ENCODE results near the gene KRTAP15-1.

The KRTAP15-1 gene

DNA sequence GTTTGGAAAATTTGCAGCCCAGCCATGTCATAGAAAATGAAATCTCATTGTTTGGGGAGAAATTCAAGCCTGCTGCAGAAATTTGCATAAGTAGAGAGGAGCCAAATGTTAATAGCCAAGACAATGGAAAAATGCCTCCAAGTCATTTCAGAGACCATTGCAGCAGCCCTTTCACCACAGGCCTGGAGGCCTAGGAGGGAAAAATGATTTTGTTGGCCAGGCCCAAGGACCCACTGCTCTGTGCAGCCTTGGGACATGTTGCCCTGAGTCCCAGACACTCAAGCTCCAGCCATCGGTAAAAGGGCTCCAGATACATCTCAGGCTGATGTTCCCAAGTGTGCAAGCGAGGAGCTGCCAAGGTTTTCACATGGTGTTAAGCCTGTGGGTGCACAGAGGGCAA, 46.1 kb downstream of the KRTAP15-1 start:
- in situ Hi-C loops (cut with HindIII; ENCODE audit: low sequenced_read_pairs), result no loop called here

DNA sequence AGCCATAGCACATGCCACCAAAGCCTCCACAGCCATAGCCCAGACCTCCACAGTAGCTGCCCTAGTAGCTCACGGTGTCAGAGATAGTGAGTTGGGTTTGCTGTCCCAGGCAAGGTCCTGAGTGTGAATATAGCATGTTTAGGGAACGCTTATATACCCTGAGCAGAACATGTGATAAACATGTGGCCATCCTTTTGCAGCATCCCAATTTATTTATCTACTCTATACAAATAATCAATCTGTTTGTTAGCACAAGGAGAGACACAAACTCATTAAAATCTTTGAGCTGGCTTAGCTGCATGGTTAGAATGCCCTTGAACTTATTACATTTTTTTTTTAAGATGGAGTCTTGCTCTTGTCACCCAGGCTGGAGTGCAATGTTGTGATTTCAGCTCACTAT, 47.3 kb downstream of the KRTAP15-1 start, which contains the start of gene KRTAP19-2:
KRTAP19-2 (minus strand) TSS at position 101 of the 400 bp plus-strand sequence; CDS start at position 13, 88 bp downstream.
- in situ Hi-C loops (cut with HindIII; ENCODE audit: low sequenced_read_pairs), result no loop called here
